Mesenchymal stem cell (in vitro differentiated cells and primary cell): Measurements from ENCODE around the gene FAM114A1.
A peak's percentile ranks its signal among the peaks of the same experiment; 100 is the strongest.

Experiments
- DNase-seq: peaks from one replicate; pipeline ENCODE4 v3.0.0-alpha.2; 2013
- H2AFZ ChIP-seq: one replicate; pipeline ENCODE4 v1.6.1; 2013; ENCODE audit warnings: low read depth, mild to moderate bottlenecking, control low read depth, inconsistent platforms, low read length, moderate library complexity
- H2AK5ac ChIP-seq: 2 replicates; pipeline ENCODE4 v1.6.1; 2013; ENCODE audit warnings: low read length, moderate library complexity, mild to moderate bottlenecking, inconsistent platforms; ENCODE audit not compliant: severe bottlenecking
- H2BK120ac ChIP-seq: one replicate; pipeline ENCODE4 v1.6.1; 2013; ENCODE audit warnings: low read depth, mild to moderate bottlenecking, inconsistent platforms, low read length, moderate library complexity
- H2BK12ac ChIP-seq, 2 experiments: one replicate each; pipeline ENCODE4 v1.6.1; 2013; ENCODE audit warnings: inconsistent platforms in 2 of 2, low read length in 2 of 2, mild to moderate bottlenecking in 2 of 2, moderate library complexity in 2 of 2, control low read depth in 1 of 2
- H2BK15ac ChIP-seq: one replicate; pipeline ENCODE4 v1.6.1; 2013; ENCODE audit warnings: mild to moderate bottlenecking, low read depth, inconsistent platforms; ENCODE audit not compliant: poor library complexity, severe bottlenecking
- H2BK5ac ChIP-seq: 2 replicates; pipeline ENCODE4 v1.6.1; 2013; ENCODE audit warnings: low read depth, mild to moderate bottlenecking, low read length, control low read depth, inconsistent platforms; ENCODE audit not compliant: poor library complexity, severe bottlenecking
- H3K14ac ChIP-seq, 2 experiments: one replicate each; pipeline ENCODE4 v1.6.1; 2013; ENCODE audit warnings: inconsistent platforms in 2 of 2, low read length in 2 of 2, control low read depth in 1 of 2, mild to moderate bottlenecking in 1 of 2, moderate library complexity in 1 of 2
- H3K18ac ChIP-seq, 2 experiments: one replicate each; pipeline ENCODE4 v1.6.1; 2013; ENCODE audit warnings: inconsistent platforms in 2 of 2, low read length in 2 of 2, control low read depth in 1 of 2, low read depth in 1 of 2, mild to moderate bottlenecking in 1 of 2
- H3K23ac ChIP-seq, 2 experiments: one replicate each; pipeline ENCODE4 v1.6.1; 2013; ENCODE audit warnings: inconsistent platforms in 2 of 2, low read length in 2 of 2, mild to moderate bottlenecking in 2 of 2, moderate library complexity in 2 of 2, control low read depth in 1 of 2
- H3K27ac ChIP-seq: 2 replicates; pipeline ENCODE4 v1.5.1; 2013; ENCODE audit warnings: mild to moderate bottlenecking, moderate library complexity, low read length, control low read depth, inconsistent platforms; ENCODE audit not compliant: poor library complexity, severe bottlenecking
- H3K27me3 ChIP-seq, 2 experiments: 2 replicates each; pipeline versions ENCODE4 v1.6.1 to v1.7.0; 2013; ENCODE audit warnings: low read length in 2 of 2, mild to moderate bottlenecking in 2 of 2, moderate library complexity in 2 of 2, control low read depth in 1 of 2, inconsistent platforms in 1 of 2; ENCODE audit not compliant: control insufficient read depth in 1 of 2, insufficient read depth in 1 of 2
- H3K36me3 ChIP-seq, 2 experiments: 2 replicates each; pipeline versions ENCODE4 v1.6.1 to v1.7.0; 2013; ENCODE audit warnings: low read length in 2 of 2, control low read depth in 1 of 2, inconsistent platforms in 1 of 2, low read depth in 1 of 2, mild to moderate bottlenecking in 1 of 2; ENCODE audit not compliant: insufficient read depth in 2 of 2, control insufficient read depth in 1 of 2
- H3K4ac ChIP-seq, 2 experiments: one replicate each; pipeline ENCODE4 v1.6.1; 2013; ENCODE audit warnings: inconsistent platforms in 2 of 2, low read length in 2 of 2, mild to moderate bottlenecking in 2 of 2, moderate library complexity in 2 of 2, control low read depth in 1 of 2, low read depth in 1 of 2
- H3K4me1 ChIP-seq: 2 replicates; pipeline ENCODE4 v1.6.1; 2013; ENCODE audit warnings: low read depth, low read length, control low read depth; ENCODE audit not compliant: control insufficient read depth, insufficient read depth
- H3K4me2 ChIP-seq: 2 replicates; pipeline ENCODE4 v1.6.1; 2013; ENCODE audit warnings: low read length, mild to moderate bottlenecking, inconsistent platforms; ENCODE audit not compliant: poor library complexity, severe bottlenecking
- H3K4me3 ChIP-seq, 2 experiments: 2 replicates each; pipeline versions ENCODE4 v1.5.1 to v1.7.0; 2013; ENCODE audit warnings: low read length in 2 of 2, mild to moderate bottlenecking in 2 of 2, control low read depth in 1 of 2, low read depth in 1 of 2; ENCODE audit not compliant: insufficient read depth in 1 of 2
- H3K79me1 ChIP-seq: replicated peaks from 2 replicates; pipeline ENCODE4 v1.6.1; 2013; ENCODE audit warnings: mild to moderate bottlenecking, control low read depth, low read length, inconsistent platforms; ENCODE audit not compliant: poor library complexity, severe bottlenecking
- H3K9ac ChIP-seq: 2 replicates; pipeline ENCODE4 v1.7.0; 2013; ENCODE audit warnings: mild to moderate bottlenecking, low read length, moderate library complexity
- H3K9me3 ChIP-seq: 2 replicates; pipeline ENCODE4 v1.7.0; 2013; ENCODE audit warnings: mild to moderate bottlenecking, low read length; ENCODE audit not compliant: control insufficient read depth
- H4K8ac ChIP-seq: one replicate; pipeline ENCODE4 v1.6.1; 2013; ENCODE audit warnings: inconsistent platforms, mild to moderate bottlenecking, low read length, moderate library complexity
- H4K91ac ChIP-seq: one replicate; pipeline ENCODE4 v1.6.1; 2013; ENCODE audit warnings: mild to moderate bottlenecking, low read length, inconsistent platforms
- WGBS: methylation state at CpG from one replicate; pipeline ENCODE4 v1.1.7; 2013; ENCODE audit warnings: mixed read lengths; 5-methylcytosine and 5-hydroxymethylcytosine counted together

FAM114A1 gene

DNA sequence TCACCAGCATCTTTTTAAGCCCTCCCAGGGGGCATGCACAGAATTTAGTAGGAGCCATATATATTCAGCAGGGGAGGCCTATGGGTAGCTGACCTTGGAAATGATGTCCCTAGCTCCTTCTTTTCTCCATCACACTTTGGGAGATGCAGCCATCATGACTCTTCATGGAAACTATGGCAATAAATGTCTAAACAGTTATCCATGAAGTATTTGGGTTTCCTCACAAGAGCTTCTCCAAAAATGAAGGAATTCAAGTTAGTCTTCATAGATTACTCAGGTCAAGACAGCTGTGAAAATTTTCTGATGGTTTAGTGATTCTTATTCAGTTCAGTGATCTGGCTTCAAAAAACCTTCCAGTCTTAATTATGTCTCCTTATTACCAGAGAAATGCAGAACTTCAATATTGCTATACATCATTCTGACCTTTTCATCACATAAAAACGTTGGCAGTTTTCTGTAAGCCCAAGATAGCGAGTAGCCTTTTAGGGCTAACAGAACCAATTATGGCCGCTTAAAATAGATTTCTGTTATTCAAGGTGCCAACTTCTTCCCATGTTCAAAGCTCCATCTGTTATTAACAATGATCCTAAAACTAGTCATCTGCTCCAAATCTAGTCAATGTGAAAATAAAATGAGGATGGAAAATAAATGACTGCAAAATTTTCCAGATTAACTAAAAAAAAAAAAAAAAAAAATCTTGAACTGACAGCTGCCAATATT is 112.1 kb downstream of the FAM114A1 start:
- no peaks in the 10 kb centered on the region for H3K27me3 ChIP-seq
- no peaks in the 10 kb centered on the region for H3K36me3 ChIP-seq
- no peak overlapping the region for H3K4me3 ChIP-seq

DNA sequence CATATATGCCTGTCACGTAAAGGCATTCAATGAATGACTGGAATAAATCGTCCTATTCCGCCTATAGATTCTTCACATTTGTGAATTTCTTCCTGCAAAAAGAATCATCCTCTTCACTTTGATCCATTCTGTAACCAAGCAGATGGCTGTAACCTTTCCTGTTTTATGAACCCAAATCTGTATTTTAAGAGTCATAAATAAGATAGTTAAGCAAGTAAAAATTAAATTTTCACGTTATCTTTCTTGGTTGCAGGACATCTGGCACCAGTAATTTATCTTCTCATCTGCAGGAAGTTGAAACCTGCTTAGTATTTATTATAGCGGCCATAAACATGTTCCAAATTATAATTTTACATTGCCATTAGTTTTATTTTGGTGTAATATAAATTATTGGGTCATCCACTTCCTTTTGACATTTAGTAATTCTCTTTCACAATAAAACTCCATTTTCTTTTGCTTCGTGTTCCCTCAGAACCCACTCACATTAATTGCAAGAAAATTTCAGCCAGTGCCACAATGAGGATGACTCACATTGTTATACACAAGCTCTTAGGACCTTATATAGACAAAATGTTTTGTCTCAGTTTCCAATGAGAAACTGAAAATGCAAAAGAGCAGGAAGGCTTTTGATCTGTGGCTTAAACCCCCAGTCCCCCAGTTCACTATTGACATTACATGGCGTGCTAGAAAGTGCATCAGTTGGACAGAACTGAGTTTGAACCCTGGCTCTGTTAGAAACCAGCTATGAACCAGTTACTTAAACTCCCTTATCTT is 113.5 kb downstream of the FAM114A1 start:
- peak overlapping the region; percentile 21 for H2BK120ac ChIP-seq
- DNase-seq, result peak; percentile 87
- H3K9me3 ChIP-seq, result no peaks in the 10 kb centered on the region
- no peak overlapping the region for H2AK5ac ChIP-seq
- no peak overlapping the region for H2AFZ ChIP-seq
- H3K36me3 ChIP-seq, result no peaks in the 10 kb centered on the region
- no peak overlapping the region for H2BK12ac ChIP-seq
- no peak overlapping the region for H2BK5ac ChIP-seq
- WGBS, result 63% methylated on average over 5 of the region's 7 CpGs
- H4K91ac ChIP-seq, result no peak overlapping the region
- no peak overlapping the region for H3K4me3 ChIP-seq
- no peaks in the 10 kb centered on the region for H3K27me3 ChIP-seq
- H3K18ac ChIP-seq, result peak overlapping the region in 1 of 2 experiments; percentile 45
- no peak overlapping the region for H3K14ac ChIP-seq
- no peak overlapping the region for H2BK15ac ChIP-seq
- no peak overlapping the region for H3K4me2 ChIP-seq
- no peaks in the 10 kb centered on the region for H3K79me1 ChIP-seq
- peaks cover 1% of the 10 kb centered on the region for H3K4me1 ChIP-seq
- H4K8ac ChIP-seq, result no peak overlapping the region
- H3K4ac ChIP-seq, result no peak overlapping the region
- no peak overlapping the region for H3K23ac ChIP-seq
- H3K27ac ChIP-seq, result no peak overlapping the region
- peak overlapping the region; percentile 50 for H3K9ac ChIP-seq

More for the DNA sequence above, 112.1 kb downstream of the FAM114A1 start:
- 93% methylated on average over 3 of the region's 3 CpGs for WGBS
- no peaks in the 10 kb centered on the region for H3K9me3 ChIP-seq
- H3K23ac ChIP-seq, result no peak overlapping the region
- H2BK15ac ChIP-seq, result no peak overlapping the region
- H3K4me2 ChIP-seq, result no peak overlapping the region
- DNase-seq, result no peak
- H3K4me1 ChIP-seq, result peaks cover 1% of the 10 kb centered on the region
- H2AK5ac ChIP-seq, result no peak overlapping the region
- no peak overlapping the region for H2AFZ ChIP-seq
- no peak overlapping the region for H3K4ac ChIP-seq
- H3K79me1 ChIP-seq, result no peaks in the 10 kb centered on the region
- H2BK12ac ChIP-seq, result no peak overlapping the region
- no peak overlapping the region for H4K8ac ChIP-seq
- H4K91ac ChIP-seq, result no peak overlapping the region
- no peak overlapping the region for H3K18ac ChIP-seq
- no peak overlapping the region for H3K27ac ChIP-seq
- H3K9ac ChIP-seq, result no peak overlapping the region
- H2BK120ac ChIP-seq, result no peak overlapping the region
- no peak overlapping the region for H3K14ac ChIP-seq
- no peak overlapping the region for H2BK5ac ChIP-seq

GRCh38 chr4:38982361-38983095 is 114.9 kb downstream of the FAM114A1 start:
- H3K23ac ChIP-seq, result no peak overlapping the region
- no peak overlapping the region for H2BK5ac ChIP-seq
- no peaks in the 10 kb centered on the region for H3K36me3 ChIP-seq
- peaks cover 1% of the 10 kb centered on the region for H3K4me1 ChIP-seq
- no peak for DNase-seq
- no peaks in the 10 kb centered on the region for H3K79me1 ChIP-seq
- H3K27me3 ChIP-seq, result no peaks in the 10 kb centered on the region
- H3K9me3 ChIP-seq, result no peaks in the 10 kb centered on the region
- no peak overlapping the region for H4K8ac ChIP-seq
- H2AK5ac ChIP-seq, result no peak overlapping the region
- no peak overlapping the region for H3K18ac ChIP-seq
- H3K4ac ChIP-seq, result no peak overlapping the region
- WGBS, result 92% methylated on average over 3 of the region's 5 CpGs
- H3K9ac ChIP-seq, result no peak overlapping the region
- peak overlapping the region in 1 of 2 experiments; percentile 26 for H3K4me3 ChIP-seq
- no peak overlapping the region for H2BK120ac ChIP-seq
- no peak overlapping the region for H3K27ac ChIP-seq
- no peak overlapping the region for H2AFZ ChIP-seq
- peak overlapping the region in 1 of 2 experiments; percentile 79 for H2BK12ac ChIP-seq
- H4K91ac ChIP-seq, result no peak overlapping the region
- H3K4me2 ChIP-seq, result no peak overlapping the region
- H3K14ac ChIP-seq, result no peak overlapping the region
- H2BK15ac ChIP-seq, result no peak overlapping the region

DNA sequence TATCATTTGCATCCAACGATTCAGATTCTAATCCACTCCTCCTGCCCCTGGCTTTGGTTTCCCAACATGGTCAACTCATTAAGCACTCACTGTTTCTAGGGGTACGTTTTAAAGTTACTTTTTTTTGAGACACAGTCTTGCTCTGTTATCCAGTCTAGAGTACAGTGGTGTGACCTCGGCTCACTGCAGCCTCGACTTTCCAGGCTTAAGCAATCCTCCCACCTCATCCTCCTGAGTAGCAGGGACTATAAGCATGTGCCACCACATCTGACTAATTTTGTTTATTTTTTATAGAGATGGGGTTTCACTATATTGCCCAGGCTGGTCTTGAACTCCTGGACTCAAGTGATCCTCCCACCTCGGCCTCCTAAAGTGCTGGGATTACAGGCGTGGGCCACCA is 115.7 kb downstream of the FAM114A1 start:
- no peak for DNase-seq
- Histone ChIP-seq H3K4ac (peak overlapping the region in 1 of 2 experiments; percentile 26), H2AK5ac (no peak overlapping the region), H2AFZ (no peak overlapping the region), H3K9ac (peak overlapping the region; percentile 77), H3K27me3 (no peaks in the 10 kb centered on the region), H3K9me3 (no peaks in the 10 kb centered on the region), H2BK120ac (no peak overlapping the region), H3K18ac (no peak overlapping the region), H3K23ac (no peak overlapping the region), H3K36me3 (no peaks in the 10 kb centered on the region), H3K4me1 (peaks cover 1% of the 10 kb centered on the region), H3K79me1 (no peaks in the 10 kb centered on the region), H2BK5ac (no peak overlapping the region), H2BK12ac (peak overlapping the region in 1 of 2 experiments; percentile 81), H3K4me3 (no peak overlapping the region), H3K14ac (no peak overlapping the region), H4K8ac (no peak overlapping the region), H3K4me2 (no peak overlapping the region), H4K91ac (no peak overlapping the region), H2BK15ac (peak overlapping the region; percentile 57), H3K27ac (no peak overlapping the region)
- 96% methylated on average over 6 of the region's 6 CpGs for WGBS
